ENCODE results near the gene KLHDC1. TPM values are rescaled to one million over a fixed set of nuclear protein-coding genes. Genes with fewer than 3 reads are reported as not detected.

KLHDC1 gene
- total RNA-seq, 1 donor from 2014 or later: 0.17 TPM

DNA sequence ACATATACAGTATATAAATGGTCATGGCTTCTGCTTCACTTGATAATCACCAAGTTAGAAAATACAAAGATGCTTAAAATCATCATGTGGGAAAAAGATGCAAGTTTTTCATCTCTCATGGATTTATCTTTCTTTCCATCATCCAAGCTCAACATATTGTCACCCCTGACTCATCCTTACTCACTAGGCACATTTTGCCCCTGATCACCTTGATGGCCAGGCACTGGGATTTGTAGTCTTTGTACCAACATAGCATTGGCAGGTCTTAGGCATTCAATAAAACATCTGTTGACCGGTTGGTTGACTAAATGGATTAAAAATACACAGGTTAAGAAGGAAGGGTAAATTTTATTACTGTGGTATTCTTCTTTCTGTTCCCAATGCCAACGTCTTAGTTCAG lies 103.1 kb downstream of the KLHDC1 start:
- no peak for DNase-seq (ENCODE audit: low read depth)
- TF ChIP-seq CTCF (conservative IDR thresholded peaks at IDR 0.05; ENCODE audit: low read depth, low read length): no peak
- H3K4me3 ChIP-seq (ENCODE audit: low read depth, low read length): no peak overlapping the region

Other genes starting within 250 kb of the KLHDC1 start
- 13,231 and 17,621 TPM in 2 replicates for gene RPS29, start 106.7 kb upstream of the KLHDC1 start, total RNA-seq
- gene LRR1, start 94.2 kb upstream of the KLHDC1 start, total RNA-seq: 22.7 and 48.4 TPM in 2 replicates
- 278 and 384 TPM in 2 replicates for gene RPL36AL, start 72.5 kb upstream of the KLHDC1 start, total RNA-seq
- gene MGAT2, start 72.3 kb upstream of the KLHDC1 start, total RNA-seq: 51.7 and 68.1 TPM in 2 replicates
- 16.1 and 17.1 TPM in 2 replicates for gene DNAAF2, start 57.9 kb upstream of the KLHDC1 start, total RNA-seq
- 22.0 and 36.1 TPM in 2 replicates for gene POLE2, start 4.9 kb upstream of the KLHDC1 start, total RNA-seq
- 24.0 and 24.4 TPM in 2 replicates for gene KLHDC2, start 75.0 kb downstream of the KLHDC1 start, total RNA-seq
- 36.1 and 41.3 TPM in 2 replicates for gene NEMF, start 159.7 kb downstream of the KLHDC1 start, total RNA-seq
- gene ARF6, start 200.0 kb downstream of the KLHDC1 start, total RNA-seq: 121 and 122 TPM in 2 replicates

All from epithelial cell of proximal tubule (primary cell).